SK-N-SH (cell line): ENCODE measurements around the gene SEPHS2. TPM values are rescaled to one million over a fixed set of nuclear protein-coding genes. Genes with fewer than 3 reads are reported as not detected.

Source experiments
- CTCF ChIA-PET: fragments of 300-600, 350-600 bp; formaldehyde crosslinking; extraction: SDS; loops from one replicate; lab custom pipeline; 2021; lab: Yijun Ruan, JAX
- POLR2A ChIA-PET: fragments of 350-600 bp; sonication (Branson Sonifier 250); formaldehyde crosslinking; extraction: SDS; loops from one replicate; lab custom pipeline; 2020; ENCODE audit warnings: antibody characterized with exemption, inconsistent platforms; lab: Yijun Ruan, JAX
- DNase-seq: peaks from one replicate; pipeline ENCODE4 v3.0.0; 2012
- H2AFZ ChIP-seq: fragments of 200-600 bp; sonication (generic); 2 replicates; pipeline ENCODE4 v1.8.1; 2016; ENCODE audit warnings: antibody characterized with exemption, mild to moderate bottlenecking, low read depth
- H3F3A ChIP-seq: fragments of 200-600 bp; sonication (generic); replicated peaks from 2 replicates; pipeline ENCODE3; 2016; ENCODE audit warnings: antibody characterized with exemption, mild to moderate bottlenecking; ENCODE audit not compliant: insufficient read depth
- H3K27ac ChIP-seq, 2 experiments: fragments of 200-500 bp in 1 of 2; fragments of 200-600 bp in 1 of 2; sonication (Bioruptor generic) in 1 of 2; sonication (generic), shearing (Covaris generic) in 1 of 2; 2 replicates each; pipeline versions ENCODE4 v1.5.1 to v1.6.1; 2014 to 2016; ENCODE audit warnings: low read depth in 2 of 2, inconsistent platforms in 1 of 2, low read length in 1 of 2, mild to moderate bottlenecking in 1 of 2, mixed read lengths in 1 of 2
- H3K27me3 ChIP-seq: fragments of 200-600 bp; sonication (generic), shearing (Covaris generic); 2 replicates; pipeline ENCODE4 v1.6.1; 2016; ENCODE audit warnings: mixed run types; ENCODE audit not compliant: insufficient read depth
- H3K36me3 ChIP-seq, 2 experiments: fragments of 200-500 bp in 1 of 2; fragments of 200-600 bp in 1 of 2; sonication (Bioruptor generic) in 1 of 2; sonication (generic) in 1 of 2; replicated peaks in 1 of 2; 2 replicates each; pipeline versions ENCODE3 to v1.5.1; 2014 to 2016; ENCODE audit warnings: low read length in 1 of 2, mild to moderate bottlenecking in 1 of 2; ENCODE audit not compliant: insufficient read depth in 2 of 2, control insufficient read depth in 1 of 2
- H3K4me1 ChIP-seq, 2 experiments: fragments of 200-500 bp in 1 of 2; fragments of 200-600 bp in 1 of 2; sonication (Bioruptor generic) in 1 of 2; sonication (generic), shearing (Covaris generic) in 1 of 2; 2 replicates each; pipeline versions ENCODE4 v1.5.1 to v1.6.1; 2014 to 2016; ENCODE audit warnings: low read depth in 1 of 2, low read length in 1 of 2, mixed run types in 1 of 2; ENCODE audit not compliant: insufficient read depth in 2 of 2, control insufficient read depth in 1 of 2
- H3K4me2 ChIP-seq: fragments of 200-600 bp; sonication (generic), shearing (Covaris generic); 2 replicates; pipeline ENCODE4 v1.6.1; 2017; ENCODE audit warnings: mixed run types
- H3K4me3 ChIP-seq, 2 experiments: fragments of 200-500 bp in 1 of 2; fragments of 200-600 bp in 1 of 2; sonication (Bioruptor generic) in 1 of 2; sonication (generic), shearing (Covaris generic) in 1 of 2; 2 replicates each; pipeline versions ENCODE4 v1.5.1 to v1.8.1; 2014 to 2016; ENCODE audit warnings: low read depth in 2 of 2, inconsistent platforms in 1 of 2, low read length in 1 of 2, mild to moderate bottlenecking in 1 of 2, mixed read lengths in 1 of 2, moderate library complexity in 1 of 2
- H3K79me2 ChIP-seq: fragments of 200-600 bp; sonication (generic); 2 replicates; pipeline ENCODE4 v1.8.1; 2017; ENCODE audit warnings: mild to moderate bottlenecking; ENCODE audit not compliant: insufficient read depth
- H3K9ac ChIP-seq: fragments of 200-600 bp; sonication (generic); 2 replicates; pipeline ENCODE4 v1.6.1; 2017; ENCODE audit warnings: mixed run types
- H3K9me2 ChIP-seq: fragments of 200-600 bp; sonication (generic); 2 replicates; pipeline ENCODE4 v1.6.1; 2017; ENCODE audit warnings: mixed run types
- H3K9me3 ChIP-seq: fragments of 200-600 bp; sonication (generic); 2 replicates; pipeline ENCODE4 v1.6.1; 2017; ENCODE audit warnings: mixed run types, mild to moderate bottlenecking, moderate library complexity
- H4K20me1 ChIP-seq: fragments of 200-600 bp; sonication (generic); 2 replicates; pipeline ENCODE4 v1.6.1; 2017; ENCODE audit warnings: mild to moderate bottlenecking, mixed run types; ENCODE audit not compliant: insufficient read depth
- CHD2 ChIP-seq: fragments of 150-350 bp; IDR thresholded peaks from 2 replicates; pipeline ENCODE4 v1.6.1; 2018; ENCODE audit warnings: low read length; ENCODE audit not compliant: partially characterized antibody
- ELF1 ChIP-seq: IDR thresholded peaks from 2 replicates; pipeline ENCODE4 v1.4.0; 2012
- FOSL2 ChIP-seq: IDR thresholded peaks from 2 replicates; pipeline ENCODE4 v1.4.0; 2012; ENCODE audit warnings: low read depth, mild to moderate bottlenecking, moderate library complexity, borderline replicate concordance
- FOXJ3 ChIP-seq: sonication (generic); formaldehyde crosslinking; IDR thresholded peaks from 2 replicates; pipeline ENCODE4 v1.5.1; 2020; ENCODE audit warnings: mild to moderate bottlenecking, missing genetic modification reagents
- MEF2A ChIP-seq: IDR thresholded peaks from 2 replicates; pipeline ENCODE4 v1.4.0; 2012; ENCODE audit warnings: low read depth, borderline replicate concordance
- MXI1 ChIP-seq: IDR thresholded peaks from 2 replicates; pipeline ENCODE4 v1.6.1; 2012; ENCODE audit warnings: mild to moderate bottlenecking, low read depth, low read length, improper control_type of control experiment
- NFIC ChIP-seq: IDR thresholded peaks from 2 replicates; pipeline ENCODE4 v1.4.0; 2012; ENCODE audit warnings: borderline replicate concordance
- NRF1 ChIP-seq: IDR thresholded peaks from 2 replicates; pipeline ENCODE4 v1.6.1; 2012; ENCODE audit warnings: low read depth, mild to moderate bottlenecking, low read length
- POLR2AphosphoS5 ChIP-seq: IDR thresholded peaks from 2 replicates; pipeline ENCODE4 v1.6.1; 2012; ENCODE audit warnings: low read depth, low read length
- RAD21 ChIP-seq: IDR thresholded peaks from 2 replicates; pipeline ENCODE4 v1.6.1; 2012; ENCODE audit warnings: mild to moderate bottlenecking, low read length
- RCOR1 ChIP-seq: fragments of 150-350 bp; IDR thresholded peaks from 2 replicates; pipeline ENCODE4 v1.6.1; 2017; ENCODE audit warnings: antibody characterized with exemption, low read length
- SIN3A ChIP-seq: IDR thresholded peaks from 2 replicates; pipeline ENCODE4 v1.6.1; 2012; ENCODE audit warnings: low read depth, mild to moderate bottlenecking, low read length, moderate library complexity, borderline replicate concordance
- SMC3 ChIP-seq: IDR thresholded peaks from 2 replicates; pipeline ENCODE4 v1.6.1; 2012; ENCODE audit warnings: low read depth, low read length, improper control_type of control experiment
- TAF1 ChIP-seq: IDR thresholded peaks from 2 replicates; pipeline ENCODE4 v1.6.1; 2012; ENCODE audit warnings: low read depth, mild to moderate bottlenecking, low read length, moderate library complexity, borderline replicate concordance
- WGBS: methylation state at CpG from one replicate; pipeline ENCODE4 v1.1.6; 2017; ENCODE audit warnings: low lambda C conversion rate; 5-methylcytosine and 5-hydroxymethylcytosine counted together
- polyA plus RNA-seq, 3 experiments: library from polyadenylated mRNA; depleted of rRNA; stranded (reverse); fragments of >200 nt; gene quantifications; 2 replicates each; pipeline ENCODE4 v1.2.3, GENCODE V29; 2012
- TF ChIP-seq, protein P1 (sequence below): fragments of 200-600 bp; sonication (generic); IDR thresholded peaks from 2 replicates; pipeline ENCODE4 v1.6.1; 2017; ENCODE audit warnings: antibody characterized with exemption, mild to moderate bottlenecking, moderate library complexity
- TF ChIP-seq, protein P2 (sequence below): IDR thresholded peaks from 2 replicates; pipeline ENCODE4 v1.4.0; 2012; ENCODE audit warnings: low read depth
- TF ChIP-seq, protein P3 (sequence below): IDR thresholded peaks from 2 replicates; pipeline ENCODE4 v1.4.0; 2012; ENCODE audit warnings: low read depth, borderline replicate concordance
- TF ChIP-seq, protein P4 (sequence below): IDR thresholded peaks from 2 replicates; pipeline ENCODE4 v1.4.0; 2012; ENCODE audit warnings: low read depth, borderline replicate concordance

SEPHS2 gene
- polyA plus RNA-seq, 1 of the 3 experiments (the other 2 are of a cell fraction): 30.8 TPM

DNA sequence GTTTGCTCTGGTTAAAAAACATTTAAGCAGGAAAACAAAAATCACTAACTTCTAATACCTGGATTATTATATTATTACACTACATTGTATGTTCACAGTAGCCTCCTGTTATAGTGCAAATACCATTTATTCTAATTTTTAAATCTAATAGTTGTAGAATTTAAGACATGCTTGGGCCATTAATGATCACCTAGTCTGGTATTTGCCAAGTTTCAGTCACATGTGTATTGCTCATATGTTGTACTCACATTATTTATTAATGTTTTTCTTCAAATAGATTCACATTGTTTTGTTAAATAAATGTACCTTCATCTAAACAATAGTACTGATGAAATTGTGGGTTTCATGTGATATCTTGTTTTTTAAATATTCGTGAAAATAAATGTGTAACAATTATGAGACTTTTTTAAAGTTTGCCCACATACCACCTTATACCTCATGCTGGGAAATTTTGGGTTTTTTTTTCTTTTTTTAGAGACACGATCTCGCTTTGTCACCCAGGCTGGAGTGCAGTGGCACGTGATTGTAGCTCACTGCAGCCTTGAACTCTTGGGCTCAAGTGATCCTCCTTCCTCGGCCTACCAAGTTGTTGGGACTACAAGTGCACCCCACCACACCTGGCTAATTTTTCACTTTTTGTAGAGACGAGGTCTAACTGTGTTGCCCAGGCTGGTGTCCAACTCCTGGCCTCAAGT is 32.4 kb downstream of the SEPHS2 start:
- 97% methylated on average over 6 of the region's 6 CpGs for WGBS
- Histone ChIP-seq H3K36me3 (peaks cover 13 to 15% of the 10 kb centered on the region in 2 experiments), H3K9me2 (no peaks in the 10 kb centered on the region)

DNA sequence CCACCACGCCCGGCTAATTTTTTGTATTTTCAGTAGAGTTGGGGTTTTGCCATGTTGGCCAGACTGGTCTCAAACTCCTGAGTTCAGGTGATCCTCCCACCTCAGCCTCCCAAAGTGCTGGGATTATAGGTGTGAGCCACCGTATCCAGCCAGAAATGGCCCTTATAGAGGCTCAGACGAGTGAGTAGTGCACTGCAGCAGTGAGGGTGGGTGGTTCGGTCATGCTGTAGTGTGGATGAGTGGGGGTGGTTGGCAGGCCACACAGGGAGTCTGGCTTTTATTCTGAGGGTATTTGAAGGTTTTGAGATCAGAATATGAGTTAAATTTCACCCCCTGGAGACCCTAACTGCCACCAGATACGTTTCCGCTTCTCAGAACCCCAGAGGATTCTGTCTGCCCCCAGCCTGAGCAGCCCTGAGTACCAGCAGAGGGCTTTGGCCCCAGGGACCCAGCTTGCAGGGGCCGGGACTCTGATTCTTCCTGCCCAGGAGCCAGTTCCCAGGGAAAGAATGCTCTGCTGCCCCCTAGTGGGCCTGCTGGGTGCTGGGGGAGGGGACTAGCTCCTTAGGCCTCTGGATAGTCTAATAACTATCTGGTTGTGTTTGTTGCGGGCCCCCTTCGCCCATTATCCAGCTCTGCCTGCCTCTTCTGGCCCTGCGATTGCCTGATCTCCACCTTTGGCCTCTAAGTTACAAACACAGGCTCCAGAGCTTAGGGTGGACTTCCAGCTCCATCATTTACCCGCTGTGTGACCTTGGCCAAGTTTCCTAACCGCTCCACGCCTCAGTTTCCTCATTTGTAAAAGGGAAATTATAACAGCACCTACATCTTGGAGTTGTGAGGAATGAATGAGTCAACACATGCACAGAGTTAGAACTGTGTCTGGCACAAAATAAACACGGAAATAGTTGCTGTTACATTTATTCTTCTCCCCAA is 36.3 kb downstream of the SEPHS2 start:
- Histone ChIP-seq H3K4me1 (peaks cover 11 to 15% of the 10 kb centered on the region in 2 experiments; a peak in 2 of 4 replicates), H2AFZ (no peak overlapping the region), H3K9me2 (no peaks in the 10 kb centered on the region), H3K4me2 (peak overlapping the region; percentile 97; the same call in 1 of the 2 replicates), H3K36me3 (peaks cover 12 to 14% of the 10 kb centered on the region in 2 experiments), H3K9ac (no peak overlapping the region), H3K9me3 (no peaks in the 10 kb centered on the region), H3K79me2 (peaks cover 36% of the 10 kb centered on the region), H3K27me3 (no peaks in the 10 kb centered on the region), H3K27ac (peak overlapping the region; percentile 8 to 43), H3K4me3 (peak overlapping the region in 1 of 2 experiments; percentile 24; a peak in 1 of 4 replicates), H3F3A (peaks cover 18% of the 10 kb centered on the region), H4K20me1 (no peaks in the 10 kb centered on the region)
- DNase-seq: peak; percentile 91
- WGBS: 47% methylated on average over 14 of the region's 15 CpGs
- CTCF ChIA-PET: interaction anchor here (0.6 to 4.8 kb wide), 27 partner anchors 9 to 318 kb away, joined by 3 to 38 read pairs (median 7); partner anchors contain the start of genes CD2BP2, DCTPP1, TBX6 and ZNF48
- POLR2A ChIA-PET: interaction anchor here (0.5 to 1.9 kb wide), 9 partner anchors 8 to 472 kb away, joined by 3 to 12 read pairs (median 4); partner anchors contain the start of gene ZNF48
- TF ChIP-seq NRF1 (no peak), SMC3 (peak; percentile 78), CHD2 (peak; percentile 87), SIN3A (peak; percentile 87; the same call in 1 of the 2 replicates), RCOR1 (no peak), TAF1 (peak; percentile 62; the same call in 1 of the 2 replicates), MEF2A (no peak), RAD21 (peak; percentile 88), ELF1 (no peak), NFIC (no peak)
- TF ChIP-seq, protein P1, sequence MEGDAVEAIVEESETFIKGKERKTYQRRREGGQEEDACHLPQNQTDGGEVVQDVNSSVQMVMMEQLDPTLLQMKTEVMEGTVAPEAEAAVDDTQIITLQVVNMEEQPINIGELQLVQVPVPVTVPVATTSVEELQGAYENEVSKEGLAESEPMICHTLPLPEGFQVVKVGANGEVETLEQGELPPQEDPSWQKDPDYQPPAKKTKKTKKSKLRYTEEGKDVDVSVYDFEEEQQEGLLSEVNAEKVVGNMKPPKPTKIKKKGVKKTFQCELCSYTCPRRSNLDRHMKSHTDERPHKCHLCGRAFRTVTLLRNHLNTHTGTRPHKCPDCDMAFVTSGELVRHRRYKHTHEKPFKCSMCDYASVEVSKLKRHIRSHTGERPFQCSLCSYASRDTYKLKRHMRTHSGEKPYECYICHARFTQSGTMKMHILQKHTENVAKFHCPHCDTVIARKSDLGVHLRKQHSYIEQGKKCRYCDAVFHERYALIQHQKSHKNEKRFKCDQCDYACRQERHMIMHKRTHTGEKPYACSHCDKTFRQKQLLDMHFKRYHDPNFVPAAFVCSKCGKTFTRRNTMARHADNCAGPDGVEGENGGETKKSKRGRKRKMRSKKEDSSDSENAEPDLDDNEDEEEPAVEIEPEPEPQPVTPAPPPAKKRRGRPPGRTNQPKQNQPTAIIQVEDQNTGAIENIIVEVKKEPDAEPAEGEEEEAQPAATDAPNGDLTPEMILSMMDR: peak; percentile 93

More for the DNA sequence above, 32.4 kb downstream of the SEPHS2 start:
- ChIA-PET POLR2A (no interaction called here), CTCF (no interaction called here)
- Histone ChIP-seq H3K4me3 (no peak overlapping the region), H3K27me3 (no peaks in the 10 kb centered on the region), H3K9ac (no peak overlapping the region), H2AFZ (no peak overlapping the region), H3F3A (peaks cover 29% of the 10 kb centered on the region), H3K4me2 (no peak overlapping the region), H4K20me1 (peaks cover 4% of the 10 kb centered on the region; the same call in 1 of the 2 replicates), H3K4me1 (peaks cover 11 to 19% of the 10 kb centered on the region in 2 experiments; a peak in 2 of 4 replicates), H3K9me3 (no peaks in the 10 kb centered on the region), H3K27ac (no peak overlapping the region), H3K79me2 (peaks cover 39% of the 10 kb centered on the region)
- DNase-seq: no peak
- no peak for TF ChIP-seq MXI1
- TF ChIP-seq NFIC: no peak
- TF ChIP-seq, protein P2, sequence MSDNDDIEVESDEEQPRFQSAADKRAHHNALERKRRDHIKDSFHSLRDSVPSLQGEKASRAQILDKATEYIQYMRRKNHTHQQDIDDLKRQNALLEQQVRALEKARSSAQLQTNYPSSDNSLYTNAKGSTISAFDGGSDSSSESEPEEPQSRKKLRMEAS: no peak
- TF ChIP-seq POLR2AphosphoS5: no peak
- TF ChIP-seq, protein P3, sequence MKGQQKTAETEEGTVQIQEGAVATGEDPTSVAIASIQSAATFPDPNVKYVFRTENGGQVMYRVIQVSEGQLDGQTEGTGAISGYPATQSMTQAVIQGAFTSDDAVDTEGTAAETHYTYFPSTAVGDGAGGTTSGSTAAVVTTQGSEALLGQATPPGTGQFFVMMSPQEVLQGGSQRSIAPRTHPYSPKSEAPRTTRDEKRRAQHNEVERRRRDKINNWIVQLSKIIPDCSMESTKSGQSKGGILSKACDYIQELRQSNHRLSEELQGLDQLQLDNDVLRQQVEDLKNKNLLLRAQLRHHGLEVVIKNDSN: no peak
- TF ChIP-seq FOSL2: no peak
- TF ChIP-seq, protein P4, sequence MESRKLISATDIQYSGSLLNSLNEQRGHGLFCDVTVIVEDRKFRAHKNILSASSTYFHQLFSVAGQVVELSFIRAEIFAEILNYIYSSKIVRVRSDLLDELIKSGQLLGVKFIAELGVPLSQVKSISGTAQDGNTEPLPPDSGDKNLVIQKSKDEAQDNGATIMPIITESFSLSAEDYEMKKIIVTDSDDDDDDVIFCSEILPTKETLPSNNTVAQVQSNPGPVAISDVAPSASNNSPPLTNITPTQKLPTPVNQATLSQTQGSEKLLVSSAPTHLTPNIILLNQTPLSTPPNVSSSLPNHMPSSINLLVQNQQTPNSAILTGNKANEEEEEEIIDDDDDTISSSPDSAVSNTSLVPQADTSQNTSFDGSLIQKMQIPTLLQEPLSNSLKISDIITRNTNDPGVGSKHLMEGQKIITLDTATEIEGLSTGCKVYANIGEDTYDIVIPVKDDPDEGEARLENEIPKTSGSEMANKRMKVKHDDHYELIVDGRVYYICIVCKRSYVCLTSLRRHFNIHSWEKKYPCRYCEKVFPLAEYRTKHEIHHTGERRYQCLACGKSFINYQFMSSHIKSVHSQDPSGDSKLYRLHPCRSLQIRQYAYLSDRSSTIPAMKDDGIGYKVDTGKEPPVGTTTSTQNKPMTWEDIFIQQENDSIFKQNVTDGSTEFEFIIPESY: no peak
- no peak for TF ChIP-seq RCOR1
- TF ChIP-seq FOXJ3 (CRISPR knock-in tag): no peak
